ENCODE data around the gene POU5F2.

Gene POU5F2

DNA sequence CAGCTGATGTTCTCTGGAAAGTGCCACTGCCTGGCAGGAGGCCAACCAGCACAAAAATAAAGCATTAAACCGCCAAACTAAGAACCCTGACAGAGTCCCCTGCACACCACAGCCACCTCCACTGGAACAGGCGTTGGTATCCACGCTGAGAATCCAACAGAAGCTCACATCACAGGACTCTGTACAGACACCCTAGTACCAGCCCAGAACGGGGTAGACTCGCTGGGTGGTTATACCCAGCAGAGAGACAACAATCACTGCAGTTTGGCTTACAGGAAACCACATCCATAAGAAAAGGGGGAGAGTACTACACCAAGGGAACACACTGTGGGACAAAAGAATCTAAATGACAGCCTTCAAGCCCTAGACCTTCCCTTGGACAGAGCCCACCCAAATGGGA is 15.0 kb upstream of the POU5F2 start:
- no peak for DNase-seq (ENCODE audit: extremely low read depth, low read depth)
- TF ChIP-seq, protein P1, sequence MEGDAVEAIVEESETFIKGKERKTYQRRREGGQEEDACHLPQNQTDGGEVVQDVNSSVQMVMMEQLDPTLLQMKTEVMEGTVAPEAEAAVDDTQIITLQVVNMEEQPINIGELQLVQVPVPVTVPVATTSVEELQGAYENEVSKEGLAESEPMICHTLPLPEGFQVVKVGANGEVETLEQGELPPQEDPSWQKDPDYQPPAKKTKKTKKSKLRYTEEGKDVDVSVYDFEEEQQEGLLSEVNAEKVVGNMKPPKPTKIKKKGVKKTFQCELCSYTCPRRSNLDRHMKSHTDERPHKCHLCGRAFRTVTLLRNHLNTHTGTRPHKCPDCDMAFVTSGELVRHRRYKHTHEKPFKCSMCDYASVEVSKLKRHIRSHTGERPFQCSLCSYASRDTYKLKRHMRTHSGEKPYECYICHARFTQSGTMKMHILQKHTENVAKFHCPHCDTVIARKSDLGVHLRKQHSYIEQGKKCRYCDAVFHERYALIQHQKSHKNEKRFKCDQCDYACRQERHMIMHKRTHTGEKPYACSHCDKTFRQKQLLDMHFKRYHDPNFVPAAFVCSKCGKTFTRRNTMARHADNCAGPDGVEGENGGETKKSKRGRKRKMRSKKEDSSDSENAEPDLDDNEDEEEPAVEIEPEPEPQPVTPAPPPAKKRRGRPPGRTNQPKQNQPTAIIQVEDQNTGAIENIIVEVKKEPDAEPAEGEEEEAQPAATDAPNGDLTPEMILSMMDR (IDR thresholded peaks at IDR 0.05; ENCODE audit: low read depth, low read length) = no peak

DNA sequence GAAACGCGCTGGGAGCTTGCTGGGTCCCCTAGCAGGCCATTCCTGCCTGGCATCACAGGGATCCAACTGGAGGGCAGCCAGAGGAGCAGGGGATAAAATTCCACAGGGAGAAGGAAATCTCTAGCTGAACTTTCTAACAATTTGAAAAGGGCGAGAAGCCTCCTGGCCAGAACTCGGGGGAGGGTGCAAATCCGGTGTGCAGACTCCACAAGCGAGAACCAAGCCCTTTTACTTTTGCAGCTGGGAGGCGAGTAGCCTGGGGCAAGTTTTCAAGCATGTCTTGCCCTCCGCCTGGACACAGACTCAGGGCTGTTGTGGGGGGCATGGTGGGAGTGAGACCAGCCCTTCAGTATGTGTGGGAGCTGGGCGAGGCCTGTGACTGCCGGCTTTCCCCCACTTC is 14.3 kb upstream of the POU5F2 start:
- TF ChIP-seq, protein P1 (IDR thresholded peaks at IDR 0.05; ENCODE audit: low read depth, low read length) = no peak

DNA sequence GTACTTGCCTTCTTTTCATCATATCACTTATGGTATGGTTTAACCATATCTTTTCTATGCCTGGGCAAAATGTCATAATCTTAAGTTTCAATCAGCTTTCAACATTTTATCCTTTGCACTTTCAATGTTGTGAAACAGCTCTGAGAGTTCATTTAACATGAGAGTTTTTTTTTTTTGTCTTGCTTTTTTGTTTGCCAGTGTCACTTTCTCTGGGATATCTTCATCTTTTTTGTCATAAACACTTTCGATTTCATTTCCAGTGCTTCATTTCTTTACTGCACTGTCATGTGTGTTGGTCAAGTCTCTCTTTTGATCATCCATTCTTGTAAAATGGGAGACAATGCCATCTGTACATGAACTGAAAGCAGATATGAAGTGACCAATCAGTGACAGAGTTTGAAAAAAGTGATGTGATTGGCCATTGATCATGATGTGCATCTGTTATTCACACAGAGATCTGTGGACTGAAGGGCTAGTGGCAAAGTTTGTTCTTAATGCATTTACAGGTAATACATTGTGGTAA is 7.5 kb upstream of the POU5F2 start:
- TF ChIP-seq, protein P1 (IDR thresholded peaks at IDR 0.05; ENCODE audit: low read depth, low read length) = no peak
- no peak for DNase-seq (ENCODE audit: extremely low read depth, low read depth)

More for the DNA sequence above, 14.3 kb upstream of the POU5F2 start:
- no peak for DNase-seq (ENCODE audit: extremely low read depth, low read depth)

DNA sequence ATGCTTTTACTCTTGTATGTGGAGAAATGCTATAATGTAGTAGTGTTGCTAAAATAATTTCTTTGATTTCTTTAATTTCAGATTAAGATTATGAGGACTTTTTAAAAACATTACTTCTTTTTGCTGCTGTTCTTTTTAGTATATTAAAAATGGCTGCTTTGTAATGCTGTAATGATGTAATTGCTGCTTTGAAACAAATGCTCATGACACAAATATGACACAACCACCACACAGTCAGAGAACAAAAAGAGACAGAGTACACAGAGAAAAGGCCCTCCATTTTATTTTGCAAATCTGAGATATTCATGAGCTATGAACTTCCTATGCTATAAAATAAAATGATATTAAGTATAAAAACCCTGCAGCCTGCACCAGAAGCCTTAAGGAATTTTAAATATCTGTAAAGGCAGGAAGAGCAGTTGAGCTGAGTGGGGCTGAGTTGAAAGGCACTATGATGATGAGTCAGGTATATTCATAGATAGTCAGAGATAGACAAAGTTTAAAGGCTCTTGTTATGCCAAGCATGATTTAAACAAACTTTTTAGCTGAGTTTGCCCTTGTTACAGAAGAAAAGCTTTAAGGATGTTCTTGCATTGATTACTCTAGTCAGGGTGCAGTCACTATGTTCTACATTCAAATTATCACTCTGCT is 5.1 kb upstream of the POU5F2 start:
- TF ChIP-seq, protein P1 (IDR thresholded peaks at IDR 0.05; ENCODE audit: low read depth, low read length) = no peak
- no peak for DNase-seq (ENCODE audit: extremely low read depth, low read depth)

DNA sequence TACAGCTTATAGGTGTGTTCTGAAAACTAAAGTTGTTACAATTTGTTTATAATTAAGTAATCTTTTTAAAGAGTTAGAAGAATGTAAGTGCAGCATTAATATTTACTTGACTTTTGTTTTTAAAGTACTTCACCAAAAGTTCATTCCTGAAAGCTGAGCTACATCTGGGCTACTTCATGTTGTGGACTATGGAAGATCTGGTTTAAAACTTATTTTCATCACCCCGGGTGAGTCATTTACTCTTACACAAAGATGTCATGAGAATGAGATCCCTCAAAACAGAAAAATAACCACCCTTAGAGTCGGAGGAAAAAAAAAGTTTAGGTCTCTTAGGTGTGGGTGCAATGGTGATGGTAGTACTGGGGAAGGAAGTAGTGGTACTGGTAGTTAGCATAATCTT is 5.1 kb downstream of the POU5F2 start:
- TF ChIP-seq, protein P1 (IDR thresholded peaks at IDR 0.05; ENCODE audit: low read depth, low read length) = no peak
- no peak for DNase-seq (ENCODE audit: extremely low read depth, low read depth)

DNA sequence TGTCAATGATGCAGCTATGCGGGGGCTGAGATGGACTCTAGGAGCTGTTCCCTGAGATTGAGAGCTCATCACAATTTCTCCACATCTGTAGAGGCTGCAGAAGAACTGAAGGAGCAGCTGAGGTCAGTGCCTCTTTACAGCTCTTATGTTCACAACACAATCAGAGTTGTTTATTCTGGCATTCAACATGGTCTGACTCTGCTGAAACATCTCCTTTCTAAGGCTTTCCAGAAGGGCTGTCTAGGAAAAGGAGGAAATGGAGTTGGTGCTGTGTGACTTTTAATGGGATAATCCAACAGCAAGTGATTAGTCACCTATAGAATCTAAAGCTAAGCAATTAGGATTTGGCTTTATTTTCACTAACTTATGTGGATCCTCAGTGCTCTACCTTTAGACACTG is 6.0 kb downstream of the POU5F2 start:
- TF ChIP-seq, protein P1 (IDR thresholded peaks at IDR 0.05; ENCODE audit: low read depth, low read length) = no peak
- DNase-seq (ENCODE audit: extremely low read depth, low read depth) = no peak

DNA sequence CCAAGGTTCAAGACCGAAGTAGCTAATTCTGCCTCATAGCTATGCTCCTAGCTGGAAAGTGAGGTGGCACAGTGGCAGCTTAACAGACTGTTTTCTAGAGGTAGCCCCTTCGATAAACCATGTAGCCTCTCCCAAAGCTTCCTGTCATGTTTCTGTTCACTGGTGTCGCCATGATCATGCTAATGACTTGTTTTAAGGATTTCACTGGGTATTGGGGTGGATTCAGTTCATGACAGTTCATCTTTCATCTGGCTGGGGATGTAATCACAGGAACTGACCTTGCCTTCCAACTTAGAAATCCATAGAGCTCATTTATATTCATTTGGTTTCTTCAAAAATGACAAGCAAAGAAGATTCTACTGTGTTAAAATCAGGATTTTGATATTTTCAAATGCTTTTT is 9.4 kb downstream of the POU5F2 start:
- TF ChIP-seq, protein P1 (IDR thresholded peaks at IDR 0.05; ENCODE audit: low read depth, low read length) = no peak
- DNase-seq (ENCODE audit: extremely low read depth, low read depth) = no peak
